Brain pericyte (primary cell): ENCODE measurements around the gene MYL9.
"Not testable (repeated sequence)": the region's sequence is repeated elsewhere in the genome, so short reads cannot be mapped to it uniquely, and the experiment has no call there.

Experiments used
- DNase-seq: peaks from one replicate; pipeline ENCODE4 v3.0.0-alpha.2; 2012; ENCODE audit warnings: low read depth, low spot score

Gene MYL9

DNA sequence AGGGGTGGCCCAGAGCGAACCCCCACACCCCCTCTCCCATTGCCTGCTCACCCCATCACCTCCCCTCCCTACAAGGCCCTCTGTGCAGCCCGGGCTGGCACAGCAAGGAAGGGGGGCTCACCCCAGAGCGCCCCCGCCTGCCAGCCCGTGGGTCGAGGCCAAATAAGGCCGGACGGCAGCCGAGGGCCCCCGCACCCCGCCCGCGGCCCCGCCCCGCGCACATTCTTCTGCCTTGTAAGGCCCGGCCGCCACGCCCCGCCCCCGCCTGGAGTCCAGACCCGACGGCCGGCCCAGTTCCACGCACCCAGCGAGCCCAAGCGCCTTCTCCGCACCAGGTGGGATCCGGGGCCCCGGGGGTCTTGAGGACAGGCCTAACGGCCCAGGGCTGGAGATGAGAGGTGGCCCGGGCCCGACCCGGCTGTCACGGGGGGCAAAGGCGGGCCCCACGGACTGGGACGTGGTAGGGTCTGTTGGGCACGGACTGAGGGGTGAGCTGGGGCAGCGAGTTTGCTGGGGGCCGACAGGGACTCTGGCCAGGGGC, at the start of gene MYL9:
Gene MYL9, plus strand, starts transcription at position 293 of the 541 bp plus-strand sequence. CDS start 3,366 bp downstream, outside the sequence.
- no peak for DNase-seq

DNA sequence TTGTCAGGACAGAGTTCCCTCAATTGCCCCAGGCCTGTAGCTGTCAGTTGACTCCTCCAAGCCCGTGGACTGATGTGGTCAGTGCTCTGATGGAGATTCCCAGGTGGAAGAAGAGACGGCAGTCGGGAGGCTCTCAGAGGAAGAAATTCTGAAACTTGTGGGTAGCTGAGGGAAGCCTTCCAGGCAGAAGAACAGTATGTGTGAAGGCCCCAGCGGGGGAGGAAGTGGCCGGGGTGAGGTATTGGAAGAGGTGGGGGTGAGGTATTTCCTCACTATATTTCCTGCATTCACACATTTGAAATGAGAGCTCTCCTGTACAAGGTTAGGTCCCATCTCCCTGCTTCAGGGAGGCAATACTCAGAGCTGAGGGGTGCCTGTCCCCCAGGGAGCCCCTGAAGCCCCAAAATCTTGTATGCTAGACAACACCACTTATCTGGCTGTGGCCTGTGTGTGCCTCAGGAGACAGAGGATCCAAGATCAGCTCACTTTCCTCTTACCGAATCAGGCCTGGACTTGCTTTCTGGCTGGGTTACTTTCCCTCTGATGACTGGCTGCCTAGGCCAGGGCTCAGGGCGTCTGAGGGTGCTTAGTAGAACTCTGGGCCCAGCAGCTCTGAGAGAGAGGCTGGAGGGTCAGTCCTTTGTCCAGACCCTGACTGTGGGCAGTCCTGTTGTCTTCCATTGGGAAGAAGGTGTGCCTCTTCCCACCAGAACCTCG, 49.3 kb upstream of the MYL9 start:
- DNase-seq: no peak

DNA sequence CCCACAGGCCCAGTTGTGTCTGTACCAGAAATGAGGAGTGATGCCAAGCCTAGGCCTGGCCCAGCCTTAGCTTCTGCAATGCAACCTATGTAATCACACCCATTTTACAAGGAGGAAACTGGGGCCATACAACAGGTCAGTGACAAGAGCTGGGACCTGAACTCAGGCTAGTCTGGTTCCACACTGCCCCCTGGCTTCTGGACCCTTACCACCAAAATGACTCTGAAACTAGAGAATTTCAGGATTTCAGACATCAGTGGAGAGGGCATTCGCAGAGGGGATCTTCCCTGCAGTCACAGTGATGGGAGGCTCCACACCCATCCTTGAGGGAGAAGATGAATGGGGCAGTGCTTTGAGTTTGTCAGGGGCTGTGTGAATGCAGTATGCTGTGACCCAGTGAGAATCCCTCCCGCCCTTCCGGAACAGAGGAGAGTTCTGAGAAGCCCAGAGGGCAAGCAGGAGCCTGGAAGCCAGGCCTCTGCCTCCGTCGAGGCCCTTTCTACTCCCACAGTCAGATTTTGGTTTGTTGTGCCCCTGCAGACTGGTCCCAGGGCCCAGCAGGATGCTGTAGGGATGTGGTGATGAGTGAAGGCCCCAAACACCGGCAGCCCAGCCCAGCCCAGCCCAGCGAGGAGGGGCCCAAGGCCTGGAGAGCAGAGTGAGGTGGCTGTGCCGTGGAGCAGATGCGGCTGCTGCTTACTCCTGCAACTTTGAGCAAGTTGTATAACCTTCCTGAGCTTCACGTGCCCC, 48.1 kb upstream of the MYL9 start:
- no peak for DNase-seq

DNA sequence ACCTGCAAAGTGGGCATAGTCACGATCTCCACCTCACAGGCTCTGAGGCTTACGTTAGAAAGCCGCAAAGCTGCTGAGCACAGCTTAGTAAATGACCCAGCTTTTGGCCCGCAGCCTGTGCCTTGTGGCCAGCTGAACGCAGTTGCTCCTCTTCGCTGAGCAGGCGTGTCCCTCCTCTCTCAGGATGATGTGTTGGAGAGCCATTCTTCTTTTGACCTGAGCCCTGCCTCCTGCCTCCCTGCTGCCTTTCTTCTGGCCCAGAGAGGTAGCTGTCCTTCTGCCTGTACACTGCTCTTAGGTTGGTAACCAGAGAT, 47.6 kb upstream of the MYL9 start:
- no peak for DNase-seq

DNA sequence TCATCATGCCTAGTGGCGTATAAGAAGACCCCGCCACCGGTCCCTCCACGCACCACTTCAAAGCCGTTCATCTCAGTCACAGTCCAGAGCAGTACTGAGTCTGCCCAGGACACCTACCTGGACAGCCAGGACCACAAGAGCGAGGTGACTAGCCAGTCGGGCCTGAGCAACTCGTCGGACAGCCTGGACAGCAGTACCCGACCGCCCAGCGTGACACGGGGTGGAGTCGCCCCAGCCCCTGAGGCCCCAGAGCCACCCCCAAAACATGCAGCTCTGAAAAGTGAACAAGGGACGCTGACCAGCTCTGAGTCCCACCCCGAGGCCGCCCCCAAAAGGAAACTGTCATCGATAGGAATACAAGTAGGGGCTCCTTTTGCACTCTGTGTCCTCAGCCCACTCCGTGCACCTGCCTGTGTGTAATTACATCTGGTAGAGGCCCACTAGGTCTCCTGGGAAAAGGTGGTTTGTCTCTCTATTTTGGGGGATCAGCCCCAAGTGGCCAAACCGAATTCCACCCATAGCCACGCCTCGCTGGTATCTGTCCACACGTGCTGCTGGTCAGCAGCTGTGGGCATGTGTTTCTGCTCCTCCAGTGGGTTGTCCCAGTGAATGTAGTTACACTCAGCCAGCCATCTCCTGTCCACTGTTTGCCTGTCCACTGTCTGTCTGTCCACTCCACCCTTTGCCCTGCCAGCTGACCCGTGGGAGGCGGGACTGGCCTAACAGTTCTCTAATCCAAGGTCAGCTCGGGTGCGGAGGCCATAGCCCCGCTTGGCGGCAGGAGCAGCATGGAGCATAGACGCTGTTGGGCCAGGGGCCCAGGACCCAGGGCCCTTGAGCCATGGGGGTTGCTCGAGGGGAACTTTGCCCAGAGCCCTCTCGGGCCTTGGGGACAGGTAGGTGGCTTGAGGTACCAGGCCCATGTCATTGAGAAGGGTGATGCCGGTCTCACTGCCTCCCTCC, 44.3 kb upstream of the MYL9 start:
- no peak for DNase-seq

DNA sequence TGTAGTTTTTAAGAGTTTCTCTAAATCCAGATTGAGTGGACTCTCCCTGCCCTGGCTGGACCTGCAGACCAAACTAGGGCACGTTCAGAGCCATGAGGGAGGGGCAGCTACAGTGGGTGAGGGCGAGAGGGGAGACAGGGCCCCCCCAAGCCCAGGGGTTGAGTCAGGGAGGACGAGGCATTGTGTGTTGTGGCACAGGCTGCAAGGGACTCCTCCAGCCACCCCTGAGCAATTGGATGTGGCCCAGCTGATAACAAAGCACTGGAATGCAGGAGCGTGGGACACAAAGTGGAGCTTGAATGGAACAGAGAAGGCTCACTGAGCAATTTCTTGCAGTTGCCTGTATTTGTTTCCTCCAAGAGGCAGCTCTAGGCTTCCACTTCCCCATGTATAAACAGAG, 43.5 kb upstream of the MYL9 start:
- DNase-seq: no peak

DNA sequence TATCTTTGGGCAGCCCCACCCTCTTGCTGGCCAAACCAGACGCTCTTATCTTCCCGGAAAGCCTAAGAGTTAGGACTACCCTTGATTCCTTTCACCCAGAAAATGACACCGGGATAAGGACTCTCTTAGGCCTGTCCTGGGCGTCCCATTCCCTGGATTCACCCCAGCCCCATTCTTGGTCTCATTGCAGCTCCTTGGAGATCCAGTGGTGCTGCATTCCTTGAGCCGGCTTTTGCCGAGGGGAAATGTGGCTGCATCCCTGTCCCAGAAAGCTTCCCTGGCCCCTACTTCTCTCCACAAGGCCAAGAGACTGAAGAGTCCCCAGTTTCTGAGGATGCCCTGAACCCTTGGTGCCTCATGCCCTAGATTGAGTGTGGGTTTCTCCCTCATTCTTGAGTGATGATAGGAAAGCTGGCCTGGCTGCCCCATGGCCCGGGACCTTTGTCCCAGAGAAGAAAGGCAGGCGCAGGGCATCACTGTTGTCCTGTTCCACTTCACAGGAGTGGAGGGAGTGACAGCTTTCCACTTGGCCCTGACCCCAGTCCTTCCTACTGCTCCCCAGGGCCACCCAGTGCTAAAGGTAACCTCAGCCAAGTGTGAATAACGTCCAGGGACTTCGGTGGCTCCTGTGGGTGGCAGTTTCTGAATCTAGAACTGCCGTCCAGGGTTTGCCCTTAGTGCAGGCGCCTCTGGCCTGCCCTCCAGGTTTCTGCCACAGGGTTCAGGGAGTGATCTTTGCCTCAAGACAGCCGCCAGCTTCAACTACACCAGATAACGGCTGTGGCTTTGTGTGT, 42.7 kb upstream of the MYL9 start:
- no peak for DNase-seq

DNA sequence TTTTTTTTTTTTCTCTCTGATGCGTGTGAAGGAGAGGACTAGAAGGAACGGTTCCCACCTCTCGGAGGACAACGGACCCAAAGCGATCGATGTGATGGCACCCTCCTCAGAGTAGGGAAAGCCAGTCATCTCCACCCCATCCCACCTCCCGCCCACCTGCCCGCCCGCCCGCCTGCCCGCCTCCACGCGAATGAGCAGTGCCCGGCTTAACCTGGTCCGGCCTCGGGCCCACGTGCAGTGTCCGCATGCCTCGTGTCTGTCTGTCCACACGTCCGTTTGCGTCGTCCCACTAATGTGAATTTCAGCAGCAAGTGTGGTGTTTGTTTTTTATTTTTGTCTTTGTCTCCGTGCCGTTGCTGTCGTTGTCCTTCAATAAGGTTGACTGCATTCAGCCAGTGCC, 42.1 kb upstream of the MYL9 start:
- no peak for DNase-seq

DNA sequence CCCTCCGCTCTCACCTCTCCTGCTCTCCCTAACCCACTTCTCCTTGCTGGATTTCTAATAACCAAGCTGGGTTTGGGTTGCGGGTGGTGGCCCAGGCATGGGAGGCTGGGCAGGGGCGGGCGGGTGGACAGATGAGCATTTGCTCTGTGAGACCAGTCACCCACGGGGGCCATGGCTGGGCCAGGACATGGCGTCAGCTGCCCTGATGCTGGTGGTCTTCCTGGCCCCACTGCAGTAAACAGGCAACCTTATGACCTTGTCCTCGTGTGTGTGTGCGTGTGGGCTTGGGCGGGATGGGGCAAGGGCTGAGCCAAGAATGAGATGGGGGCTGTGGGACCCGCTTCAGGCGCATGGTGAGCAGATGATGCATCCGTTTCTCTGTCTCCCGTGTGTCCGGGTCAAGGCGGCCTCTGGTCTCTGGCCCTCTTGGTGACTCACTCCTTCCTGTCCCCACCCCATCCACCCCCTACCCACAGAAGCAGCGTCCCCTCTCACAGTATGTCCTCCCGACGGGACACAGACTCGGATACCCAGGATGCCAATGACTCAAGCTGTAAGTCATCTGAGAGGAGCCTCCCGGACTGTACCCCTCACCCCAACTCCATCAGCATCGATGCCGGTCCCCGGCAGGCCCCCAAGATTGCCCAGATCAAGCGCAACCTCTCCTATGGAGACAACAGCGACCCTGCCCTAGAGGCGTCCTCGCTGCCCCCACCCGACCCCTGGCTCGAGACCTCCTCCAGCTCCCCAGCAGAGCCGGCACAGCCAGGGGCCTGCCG, 41.4 kb upstream of the MYL9 start:
- DNase-seq: no peak

DNA sequence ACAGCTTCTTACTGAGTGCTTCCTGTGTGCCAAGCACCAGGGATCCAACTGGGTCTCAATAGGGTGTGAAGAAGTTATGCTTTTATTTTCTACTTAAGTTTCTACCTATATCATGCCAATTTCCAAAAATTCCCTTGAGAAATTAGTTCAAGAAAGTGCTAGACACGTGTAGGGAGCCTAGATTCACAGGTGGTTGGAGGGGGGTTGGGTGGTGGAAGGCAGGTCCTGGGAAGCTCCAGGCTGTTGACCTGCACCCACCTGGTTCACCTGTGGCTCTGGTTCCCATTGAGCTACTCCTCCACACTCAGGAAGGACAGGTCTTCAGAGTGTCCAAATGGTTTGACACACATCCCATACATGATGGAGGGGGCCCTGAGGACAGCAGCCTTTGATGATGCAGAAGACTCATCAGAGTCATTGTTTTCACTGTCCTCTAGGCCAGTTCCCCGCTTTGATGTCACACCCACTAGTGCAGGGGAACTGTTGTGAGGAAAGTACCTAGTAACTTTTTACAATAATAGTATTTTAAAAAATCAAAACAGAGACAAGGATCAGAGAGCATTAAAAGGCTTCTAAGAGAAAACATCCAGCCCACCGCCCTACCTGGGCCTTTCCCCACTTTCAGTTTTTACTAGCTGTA, 39.8 kb upstream of the MYL9 start:
- no peak for DNase-seq

DNA sequence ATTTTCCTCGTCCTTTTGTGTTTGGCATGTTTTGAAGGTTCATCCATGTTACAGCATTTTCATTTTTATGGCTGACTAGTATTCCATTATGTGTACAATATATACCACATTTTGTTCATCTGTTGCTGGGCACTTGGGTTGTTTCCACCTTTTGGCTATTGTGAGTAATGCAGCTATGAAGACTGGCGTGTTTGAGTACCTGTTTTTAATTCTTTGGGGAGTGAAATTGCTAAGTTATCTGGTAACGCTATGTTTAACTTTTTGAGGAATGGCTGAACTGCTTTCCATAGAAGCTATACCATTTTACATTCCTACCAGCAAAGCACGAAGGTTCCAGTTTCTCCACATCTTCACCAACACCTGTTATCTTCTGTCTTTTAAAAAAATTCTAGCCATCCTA, 37.0 kb upstream of the MYL9 start:
- no peak for DNase-seq

DNA sequence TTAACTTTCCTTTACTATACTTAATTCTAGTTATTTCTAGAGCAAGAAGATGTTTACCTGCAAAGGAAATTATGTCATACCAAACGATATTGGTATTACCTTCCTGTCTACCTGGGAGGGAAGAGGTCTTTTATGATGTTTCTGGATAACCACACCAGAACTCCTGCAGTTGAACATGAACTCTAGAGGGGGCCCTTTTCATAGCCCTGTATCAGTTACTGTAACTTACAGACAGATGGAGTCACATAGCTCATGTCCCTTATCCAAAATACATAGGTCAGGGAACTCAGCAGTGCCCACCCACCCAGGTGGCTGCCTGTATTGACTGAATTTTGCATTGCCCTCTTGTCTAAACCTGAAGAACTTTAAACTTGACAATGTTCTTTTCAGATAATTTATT, 35.1 kb upstream of the MYL9 start:
- DNase-seq: no peak

DNA sequence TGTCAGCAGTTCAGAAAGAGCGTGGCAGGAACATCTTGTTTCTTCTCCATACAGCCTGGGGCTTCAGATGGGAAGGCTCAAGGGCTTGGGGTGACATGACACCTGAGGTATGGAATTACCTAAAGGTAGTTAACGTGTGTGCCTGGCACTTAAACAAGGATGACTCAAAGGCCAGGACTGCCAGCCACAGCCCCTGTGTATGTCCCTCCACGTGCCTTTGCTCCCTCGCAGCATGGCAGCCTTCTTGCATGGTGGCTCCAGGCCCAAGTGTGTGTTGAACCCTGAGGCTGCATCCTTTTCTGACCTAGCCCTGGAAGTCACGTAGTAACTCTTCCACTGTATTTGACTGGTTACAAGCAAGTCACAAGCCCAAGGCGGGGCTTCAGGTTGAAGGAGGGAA, 33.6 kb upstream of the MYL9 start:
- no peak for DNase-seq

DNA sequence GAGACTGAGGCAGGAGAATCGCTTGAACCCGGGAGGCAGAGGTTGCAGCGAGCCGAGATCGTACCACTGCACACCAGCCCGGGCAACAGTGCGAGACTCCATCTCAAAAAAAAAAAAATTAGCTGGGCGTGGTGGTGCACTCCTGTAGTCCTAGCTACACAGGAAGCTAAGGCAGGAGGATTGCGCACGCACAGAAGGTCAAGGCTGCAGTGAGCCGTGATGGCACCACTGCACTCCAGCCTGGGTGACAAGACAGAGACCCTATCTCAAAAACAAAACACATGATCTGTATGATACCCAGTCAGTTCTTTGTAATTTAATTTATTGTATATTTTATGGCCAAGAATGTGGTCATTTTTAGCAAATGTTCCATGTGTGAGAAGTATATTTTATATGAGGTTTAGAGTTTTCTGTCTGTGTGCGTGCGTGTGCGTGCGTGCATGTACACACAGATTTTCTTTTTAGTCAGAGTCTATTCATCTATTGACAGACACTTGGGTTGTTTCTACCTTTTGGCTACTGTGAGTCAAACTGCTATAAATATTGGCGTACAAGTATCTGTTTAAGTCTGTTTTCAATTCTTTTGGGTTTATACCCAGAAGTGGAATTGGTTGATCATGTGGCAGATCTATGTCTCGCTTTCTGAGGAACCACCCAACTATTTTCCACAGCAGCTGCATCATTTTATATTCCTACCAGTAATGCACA, 22.2 kb upstream of the MYL9 start:
- DNase-seq: no peak

DNA sequence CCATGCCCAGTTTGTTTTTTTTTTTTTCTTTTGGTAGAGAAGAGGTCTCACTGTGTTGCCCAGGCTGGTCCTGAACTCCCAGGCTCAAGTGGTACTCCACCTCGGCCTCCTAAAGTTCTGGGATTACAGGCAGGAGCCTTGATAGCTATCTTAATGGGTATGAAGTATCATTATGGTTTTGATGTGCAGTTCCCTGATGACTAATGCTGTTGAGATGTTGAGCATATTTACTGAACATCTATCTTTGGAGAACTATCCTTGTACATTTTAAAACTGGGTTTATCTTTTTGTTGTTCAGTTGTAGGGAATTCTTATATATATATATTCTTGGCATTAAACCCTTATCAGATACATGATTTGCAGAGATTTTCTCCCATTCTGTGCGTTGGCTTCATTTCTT, 21.4 kb upstream of the MYL9 start:
- DNase-seq: no peak

DNA sequence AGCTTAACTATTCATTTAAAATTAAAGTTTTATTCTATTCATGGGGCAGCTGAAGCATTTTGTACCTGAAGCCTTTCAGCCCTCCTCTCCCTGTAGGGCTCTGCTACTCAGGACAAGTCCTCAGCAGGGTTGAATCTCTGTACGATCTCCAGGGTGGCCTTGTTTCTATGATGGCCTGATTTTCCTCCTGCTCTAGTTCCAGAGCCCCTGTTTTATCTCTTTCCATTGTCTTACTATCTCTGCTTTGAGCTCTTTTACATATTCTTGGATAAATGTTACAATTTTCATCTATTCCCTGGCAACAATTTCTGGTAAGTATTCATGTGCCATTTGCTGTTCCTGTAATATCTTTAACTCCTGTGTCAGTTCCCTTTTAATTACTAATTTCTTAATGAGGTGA, 19.8 kb upstream of the MYL9 start:
- no peak for DNase-seq

DNA sequence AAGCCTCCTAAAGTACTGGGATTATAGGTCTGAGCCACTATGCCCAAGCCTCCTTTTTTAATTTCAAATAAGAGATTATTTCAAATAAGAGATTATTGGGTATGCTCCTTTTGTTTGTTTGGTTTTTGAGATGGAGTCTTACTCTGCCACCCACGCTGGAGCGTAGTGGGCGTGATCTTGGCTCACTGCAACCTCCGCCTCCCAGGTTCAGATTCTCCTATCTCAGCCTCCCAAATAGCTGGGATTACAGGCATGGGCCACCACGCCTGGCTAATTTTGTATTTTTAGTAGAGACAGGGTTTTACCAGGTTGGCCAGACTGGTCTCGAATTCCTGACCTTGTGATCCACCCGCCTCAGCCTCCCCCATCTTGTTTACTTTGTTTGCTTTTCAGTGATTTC, 18.9 kb upstream of the MYL9 start:
- DNase-seq: not testable (repeated sequence)

DNA sequence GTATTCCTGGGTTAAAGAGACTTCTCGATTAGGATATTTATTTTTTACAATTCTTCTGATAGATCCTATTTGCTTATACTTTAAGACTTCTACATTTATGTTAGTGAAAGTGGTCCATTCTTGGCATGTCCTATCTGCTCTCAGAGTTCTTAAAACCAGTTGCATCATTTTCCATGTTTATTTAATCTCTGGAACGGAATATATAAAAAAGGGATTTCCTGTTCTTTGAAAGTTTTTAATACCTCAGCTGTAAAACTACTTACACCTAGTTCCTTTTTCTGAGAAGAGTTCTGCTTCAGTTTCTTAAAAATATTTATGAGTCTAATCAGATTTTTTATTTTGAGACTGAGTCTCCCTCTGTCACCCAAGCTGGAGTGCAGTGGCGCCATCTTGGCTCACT, 18.0 kb upstream of the MYL9 start:
- no peak for DNase-seq

DNA sequence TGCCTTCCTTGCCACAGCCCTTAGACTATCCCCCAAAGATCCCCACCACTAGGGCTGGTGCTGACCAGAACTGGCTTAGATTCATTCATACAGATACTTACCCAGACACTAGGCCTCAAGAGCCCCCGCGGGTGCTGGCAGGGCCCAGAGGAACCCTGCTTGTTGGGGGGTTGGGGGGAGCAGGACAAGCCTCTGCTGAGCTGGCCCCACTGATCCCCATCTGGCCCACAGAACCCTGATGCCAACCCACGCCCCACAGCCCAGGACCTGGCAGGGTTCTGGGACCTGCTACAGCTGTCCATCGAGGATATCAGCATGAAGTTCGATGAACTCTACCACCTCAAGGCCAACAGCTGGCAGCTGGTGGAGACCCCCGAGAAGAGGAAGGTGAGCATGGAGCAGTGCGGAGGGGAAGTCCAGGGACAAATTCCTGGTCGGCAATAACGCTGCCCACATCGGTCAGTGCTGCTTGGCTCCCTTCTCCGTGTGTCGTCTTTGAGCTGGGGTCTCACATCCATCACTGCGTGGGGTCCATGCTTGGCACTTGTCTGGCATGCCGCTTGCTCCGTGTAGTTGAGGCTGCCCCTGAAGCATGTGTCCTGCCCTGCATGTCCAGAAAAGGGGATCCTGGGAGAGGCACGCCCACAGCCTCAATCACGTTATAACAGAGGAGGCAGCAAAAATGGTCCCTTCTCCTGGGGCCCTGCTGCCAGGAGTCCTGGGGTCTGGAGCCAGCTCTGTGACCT, 15.5 kb upstream of the MYL9 start:
- no peak for DNase-seq
